ENCODE measurements around the gene SYNE3. TPM values are rescaled to one million over a fixed set of nuclear protein-coding genes. Genes with fewer than 3 reads are reported as not detected.

SYNE3 gene
- total and polyA plus RNA-seq, 2 of the 8 experiments (the other 6 are each of a cell fraction or from before 2014, with no cell fraction given): under 0.01 TPM; not detected in 1

DNA sequence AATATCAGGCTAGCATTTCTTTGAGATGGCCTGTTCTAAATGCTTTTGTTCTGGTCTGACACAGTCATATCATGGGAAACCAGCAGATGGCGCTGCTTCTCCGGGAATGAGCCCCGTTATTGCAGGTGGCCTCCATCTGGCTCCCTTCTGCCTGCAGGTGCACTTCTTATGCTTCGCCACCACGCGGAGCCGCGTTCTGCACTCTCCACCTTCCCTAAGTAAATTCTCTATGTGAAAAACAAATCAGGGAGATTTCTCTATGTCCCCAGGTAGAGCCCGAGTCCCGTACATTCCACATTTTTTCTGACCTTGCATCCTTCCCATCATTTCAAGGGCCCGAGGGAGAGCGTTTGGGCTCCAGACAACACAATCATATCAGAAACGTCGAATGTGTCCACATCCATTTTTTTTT lies 44.6 kb upstream of the SYNE3 start (continued):
- TF ChIP-seq EZH2 (IDR thresholded peaks at IDR 0.05; ENCODE audit: low read depth, low read length, severe bottlenecking): no peak
- TF ChIP-seq RFX5 (IDR thresholded peaks at IDR 0.05; ENCODE audit: borderline replicate concordance, low read depth, low read length): no peak
- no peak; the same call in 1 of the 2 replicates for TF ChIP-seq BRCA1 (IDR thresholded peaks at IDR 0.05; ENCODE audit: low read depth, low read length)
- TF ChIP-seq TCF12 (IDR thresholded peaks at IDR 0.05; ENCODE audit: low read depth, low read length): peak; percentile 94
- TF ChIP-seq, protein P1, sequence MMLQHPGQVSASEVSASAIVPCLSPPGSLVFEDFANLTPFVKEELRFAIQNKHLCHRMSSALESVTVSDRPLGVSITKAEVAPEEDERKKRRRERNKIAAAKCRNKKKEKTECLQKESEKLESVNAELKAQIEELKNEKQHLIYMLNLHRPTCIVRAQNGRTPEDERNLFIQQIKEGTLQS (IDR thresholded peaks at IDR 0.05; ENCODE audit: insufficient read depth, low read depth, low read length): no peak; the same call in 1 of the 2 replicates
- TF ChIP-seq SRF (IDR thresholded peaks at IDR 0.05; ENCODE audit: low read depth, low read length): no peak
- no peak for TF ChIP-seq KDM1A (IDR thresholded peaks at IDR 0.05; ENCODE audit: borderline replicate concordance, low read length)
- TF ChIP-seq CBX5 (IDR thresholded peaks at IDR 0.05; ENCODE audit: low read depth, low read length): no peak
- TF ChIP-seq, protein P2, sequence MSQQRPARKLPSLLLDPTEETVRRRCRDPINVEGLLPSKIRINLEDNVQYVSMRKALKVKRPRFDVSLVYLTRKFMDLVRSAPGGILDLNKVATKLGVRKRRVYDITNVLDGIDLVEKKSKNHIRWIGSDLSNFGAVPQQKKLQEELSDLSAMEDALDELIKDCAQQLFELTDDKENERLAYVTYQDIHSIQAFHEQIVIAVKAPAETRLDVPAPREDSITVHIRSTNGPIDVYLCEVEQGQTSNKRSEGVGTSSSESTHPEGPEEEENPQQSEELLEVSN (IDR thresholded peaks at IDR 0.05): peak; percentile 48; the same call in 1 of the 2 replicates
- TF ChIP-seq SP4 (IDR thresholded peaks at IDR 0.05; ENCODE audit: low read length): no peak
- peak in 1 of 2 experiments; percentile 13; a peak in 1 of 4 replicates for TF ChIP-seq HDAC2 (IDR thresholded peaks at IDR 0.05; ENCODE audit: borderline replicate concordance in 1 of 2, low read depth in 2 of 2, low read length in 2 of 2)
- TF ChIP-seq, protein P3, sequence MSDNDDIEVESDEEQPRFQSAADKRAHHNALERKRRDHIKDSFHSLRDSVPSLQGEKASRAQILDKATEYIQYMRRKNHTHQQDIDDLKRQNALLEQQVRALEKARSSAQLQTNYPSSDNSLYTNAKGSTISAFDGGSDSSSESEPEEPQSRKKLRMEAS (IDR thresholded peaks at IDR 0.05): peak; percentile 80
- peak in 1 of 2 experiments; percentile 49; a peak in 1 of 4 replicates for TF ChIP-seq SIN3A (conservative IDR thresholded peaks at IDR 0.05 in 1 of 2, IDR thresholded peaks at IDR 0.05 in 1 of 2; ENCODE audit: low read depth in 1 of 2, low read length in 2 of 2)
- no peak for TF ChIP-seq SP1 (IDR thresholded peaks at IDR 0.05; ENCODE audit: low read depth, low read length)
- TF ChIP-seq CEBPB (IDR thresholded peaks at IDR 0.05; ENCODE audit: low read depth, low read length): no peak
- TF ChIP-seq, protein P4, sequence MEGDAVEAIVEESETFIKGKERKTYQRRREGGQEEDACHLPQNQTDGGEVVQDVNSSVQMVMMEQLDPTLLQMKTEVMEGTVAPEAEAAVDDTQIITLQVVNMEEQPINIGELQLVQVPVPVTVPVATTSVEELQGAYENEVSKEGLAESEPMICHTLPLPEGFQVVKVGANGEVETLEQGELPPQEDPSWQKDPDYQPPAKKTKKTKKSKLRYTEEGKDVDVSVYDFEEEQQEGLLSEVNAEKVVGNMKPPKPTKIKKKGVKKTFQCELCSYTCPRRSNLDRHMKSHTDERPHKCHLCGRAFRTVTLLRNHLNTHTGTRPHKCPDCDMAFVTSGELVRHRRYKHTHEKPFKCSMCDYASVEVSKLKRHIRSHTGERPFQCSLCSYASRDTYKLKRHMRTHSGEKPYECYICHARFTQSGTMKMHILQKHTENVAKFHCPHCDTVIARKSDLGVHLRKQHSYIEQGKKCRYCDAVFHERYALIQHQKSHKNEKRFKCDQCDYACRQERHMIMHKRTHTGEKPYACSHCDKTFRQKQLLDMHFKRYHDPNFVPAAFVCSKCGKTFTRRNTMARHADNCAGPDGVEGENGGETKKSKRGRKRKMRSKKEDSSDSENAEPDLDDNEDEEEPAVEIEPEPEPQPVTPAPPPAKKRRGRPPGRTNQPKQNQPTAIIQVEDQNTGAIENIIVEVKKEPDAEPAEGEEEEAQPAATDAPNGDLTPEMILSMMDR (IDR thresholded peaks at IDR 0.05; ENCODE audit: control extremely low read depth in 1 of 3, insufficient read depth in 1 of 3, low read depth in 1 of 3, low read length in 3 of 3): peak; percentile 99 to 100 (median 99)
- no peak for TF ChIP-seq SP2 (IDR thresholded peaks at IDR 0.05; ENCODE audit: low read length)
- TF ChIP-seq SUZ12 (IDR thresholded peaks at IDR 0.05; ENCODE audit: low read length): no peak
- TF ChIP-seq POLR2AphosphoS5 (IDR thresholded peaks at IDR 0.05; ENCODE audit: low read depth, low read length): no peak
- TF ChIP-seq KDM5A (IDR thresholded peaks at IDR 0.05; ENCODE audit: low read length): no peak
- TF ChIP-seq CTBP2 (IDR thresholded peaks at IDR 0.05; ENCODE audit: borderline replicate concordance, insufficient read depth, insufficient read length, low read length): no peak
- peak; percentile 70 for TF ChIP-seq TEAD4 (IDR thresholded peaks at IDR 0.05; ENCODE audit: low read depth, low read length)

Data from H1 (cell line).